Testis (tissue), 2 donors: ENCODE data around the gene RGR.

Experiments
- CTCF ChIP-seq, 3 experiments: fragments of 450-650 bp in 2 of 3; fragments of 200-600 bp in 1 of 3; sonication (generic) in 1 of 3; IDR thresholded peaks; one replicate each; pipeline ENCODE4 v1.5.1; 2016 to 2019; ENCODE audit warnings: antibody characterized with exemption in 3 of 3, mild to moderate bottlenecking in 2 of 3, moderate library complexity in 1 of 3
- POLR2A ChIP-seq: fragments of 450-650 bp; IDR thresholded peaks from one replicate; pipeline ENCODE4 v1.6.1; 2017; ENCODE audit warnings: antibody characterized with exemption, mild to moderate bottlenecking, moderate library complexity

GRCh38 chr10:84262190-84262956, 17.5 kb downstream of the RGR start:
- no peak for TF ChIP-seq CTCF (IDR thresholded peaks at IDR 0.05)
- no peak for TF ChIP-seq POLR2A
